Panc1 (cell line): ENCODE measurements around the gene NAT16.

ENCODE experiments used
- POLR2AphosphoS5 ChIP-seq: IDR thresholded peaks from 2 replicates; pipeline ENCODE4 v1.6.1; 2012; ENCODE audit warnings: mild to moderate bottlenecking, low read depth, low read length, moderate library complexity
- REST ChIP-seq, 2 experiments: IDR thresholded peaks; 2 replicates each; pipeline ENCODE4 v1.6.1; 2011 to 2012; ENCODE audit warnings: low read depth in 2 of 2, control low read depth in 1 of 2, low read length in 1 of 2, mild to moderate bottlenecking in 1 of 2, moderate library complexity in 1 of 2; ENCODE audit not compliant: insufficient read depth in 1 of 2
- TCF7L2 ChIP-seq: IDR thresholded peaks from 2 replicates; pipeline ENCODE4 v1.6.1; 2011; ENCODE audit warnings: mild to moderate bottlenecking, low read depth, low read length, inconsistent platforms
- TF ChIP-seq, protein P1 (sequence below): fragments of 450-650 bp; IDR thresholded peaks from 2 replicates; pipeline ENCODE4 v1.5.1; 2017; ENCODE audit warnings: mild to moderate bottlenecking

DNA sequence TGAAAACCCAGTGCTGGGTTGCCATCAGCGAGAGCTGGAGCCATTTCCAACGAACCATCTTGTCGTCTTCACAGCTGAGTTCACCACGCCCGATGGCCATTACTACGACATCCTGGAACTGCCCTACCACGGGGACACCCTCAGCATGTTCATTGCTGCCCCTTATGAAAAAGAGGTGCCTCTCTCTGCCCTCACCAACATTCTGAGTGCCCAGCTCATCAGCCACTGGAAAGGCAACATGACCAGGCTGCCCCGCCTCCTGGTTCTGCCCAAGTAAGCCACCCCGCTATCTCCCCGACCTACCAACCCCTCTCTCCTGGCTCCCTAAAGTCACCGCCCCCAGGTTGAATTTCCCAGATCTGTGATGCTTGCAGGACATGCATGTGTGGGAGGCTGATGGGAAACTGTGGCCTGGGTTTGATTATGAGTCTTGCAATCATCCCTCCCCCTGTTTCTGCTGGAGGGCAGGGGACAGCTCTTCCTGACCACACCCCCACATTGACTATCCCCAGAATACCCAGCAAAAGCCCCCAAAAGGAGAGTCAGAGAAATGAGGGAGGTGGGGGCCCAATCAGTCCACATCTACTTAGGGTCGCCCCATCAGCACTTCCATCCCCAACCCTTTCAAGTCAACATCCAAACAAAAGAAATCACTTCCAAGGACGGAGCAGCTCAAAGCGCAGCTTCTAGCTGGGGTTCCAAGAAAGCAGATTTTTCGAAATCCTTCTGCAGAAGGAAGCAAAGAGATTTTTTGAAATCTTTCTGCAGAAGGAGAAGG, 46.3 kb downstream of the NAT16 start:
- no peak for TF ChIP-seq TCF7L2
- TF ChIP-seq, protein P1, sequence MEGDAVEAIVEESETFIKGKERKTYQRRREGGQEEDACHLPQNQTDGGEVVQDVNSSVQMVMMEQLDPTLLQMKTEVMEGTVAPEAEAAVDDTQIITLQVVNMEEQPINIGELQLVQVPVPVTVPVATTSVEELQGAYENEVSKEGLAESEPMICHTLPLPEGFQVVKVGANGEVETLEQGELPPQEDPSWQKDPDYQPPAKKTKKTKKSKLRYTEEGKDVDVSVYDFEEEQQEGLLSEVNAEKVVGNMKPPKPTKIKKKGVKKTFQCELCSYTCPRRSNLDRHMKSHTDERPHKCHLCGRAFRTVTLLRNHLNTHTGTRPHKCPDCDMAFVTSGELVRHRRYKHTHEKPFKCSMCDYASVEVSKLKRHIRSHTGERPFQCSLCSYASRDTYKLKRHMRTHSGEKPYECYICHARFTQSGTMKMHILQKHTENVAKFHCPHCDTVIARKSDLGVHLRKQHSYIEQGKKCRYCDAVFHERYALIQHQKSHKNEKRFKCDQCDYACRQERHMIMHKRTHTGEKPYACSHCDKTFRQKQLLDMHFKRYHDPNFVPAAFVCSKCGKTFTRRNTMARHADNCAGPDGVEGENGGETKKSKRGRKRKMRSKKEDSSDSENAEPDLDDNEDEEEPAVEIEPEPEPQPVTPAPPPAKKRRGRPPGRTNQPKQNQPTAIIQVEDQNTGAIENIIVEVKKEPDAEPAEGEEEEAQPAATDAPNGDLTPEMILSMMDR = no peak
- peak; percentile 44; the same call in 1 of the 2 replicates for TF ChIP-seq POLR2AphosphoS5
- no peak for TF ChIP-seq REST (IDR thresholded peaks at IDR 0.05; ENCODE audit: insufficient read depth in 1 of 2, low read depth in 2 of 2, low read length in 1 of 2)
